ENCODE results near the gene HTR4.

The HTR4 gene

GRCh38 chr5:148663509-148663908 lies 9.2 kb upstream of the HTR4 start:
- DNase-seq (ENCODE audit: low spot score), result no peak

- DNase-seq (ENCODE audit: low spot score), result no peak
Measured at GRCh38 chr5:148660346-148660660, 6.0 kb upstream of the HTR4 start.

- DNase-seq (ENCODE audit: low spot score), result no peak
Measured at GRCh38 chr5:148659641-148660345, 5.5 kb upstream of the HTR4 start.

GRCh38 chr5:148653291-148653835 lies 964 bp downstream of the HTR4 start:
- no peak for DNase-seq (ENCODE audit: low spot score)

DNA sequence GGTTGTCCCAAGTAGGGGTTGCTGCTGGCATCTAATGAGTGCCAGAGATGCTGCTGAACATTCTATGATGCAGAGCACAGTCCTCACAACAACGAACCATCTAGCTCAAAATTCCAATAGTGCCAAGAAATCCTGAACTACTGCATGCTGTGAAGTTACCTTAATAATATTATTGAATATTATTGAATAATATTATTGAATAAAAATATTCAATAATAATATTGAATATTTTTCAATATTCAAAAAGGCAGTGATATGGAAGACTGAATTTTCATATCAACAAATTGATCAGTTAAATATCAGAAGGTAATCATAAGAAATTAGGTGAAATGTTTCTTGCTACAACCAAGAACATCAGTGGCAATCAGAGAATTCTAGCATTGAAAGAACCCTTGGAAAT lies 2.8 kb downstream of the HTR4 start:
- DNase-seq (ENCODE audit: low spot score), result no peak

- no peak for DNase-seq (ENCODE audit: low spot score)
Measured at GRCh38 chr5:148645527-148645926, 8.8 kb downstream of the HTR4 start.

DNA sequence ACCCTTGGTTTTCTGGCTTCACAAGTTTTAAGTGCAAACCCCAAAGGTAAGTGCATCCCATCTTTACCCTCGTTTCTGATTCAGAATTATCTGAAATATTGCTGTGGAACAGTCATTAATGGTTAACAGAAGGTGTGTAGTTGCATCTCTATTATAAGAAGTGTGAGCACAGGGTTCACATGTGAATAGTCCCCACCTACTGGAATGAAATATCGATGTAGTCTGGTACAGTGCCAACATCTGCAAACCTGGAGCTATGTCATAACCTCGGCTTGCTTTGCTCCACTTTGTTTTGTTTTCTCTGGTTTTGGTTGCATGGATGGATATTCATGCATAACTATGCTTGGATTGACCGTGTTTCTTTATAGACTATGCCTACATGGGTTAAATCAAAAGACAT lies 12.6 kb downstream of the HTR4 start:
- DNase-seq (ENCODE audit: low spot score), result no peak

GRCh38 chr5:148640471-148640870 lies 13.9 kb downstream of the HTR4 start:
- no peak for DNase-seq (ENCODE audit: low spot score)

DNA sequence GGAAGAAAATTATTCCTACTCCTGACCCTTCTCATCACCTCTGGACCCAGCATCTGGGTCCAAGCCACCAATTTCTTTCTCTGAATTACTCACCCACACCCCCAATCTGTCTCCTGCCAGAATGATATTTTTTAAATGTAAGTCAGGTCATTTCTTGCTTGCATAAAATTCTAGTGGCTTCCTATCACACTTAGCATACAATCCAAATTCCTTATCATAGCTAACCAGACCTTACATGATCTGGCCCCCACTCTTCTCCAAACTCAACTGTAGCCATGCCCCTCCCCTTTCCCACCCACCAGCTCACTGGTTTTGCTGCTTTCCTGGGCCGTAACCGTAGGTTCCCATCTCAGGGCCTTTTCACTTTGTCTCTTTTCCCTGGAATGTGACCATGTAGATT lies 15.2 kb downstream of the HTR4 start:
- no peak for DNase-seq (ENCODE audit: low spot score)

GRCh38 chr5:148636353-148636752 lies 18.0 kb downstream of the HTR4 start:
- DNase-seq (ENCODE audit: low spot score), result no peak

- DNase-seq (ENCODE audit: low spot score), result no peak
Measured at GRCh38 chr5:148635321-148636083, 18.8 kb downstream of the HTR4 start.

GRCh38 chr5:148633067-148633377 lies 21.3 kb downstream of the HTR4 start:
- DNase-seq (ENCODE audit: low spot score), result no peak

- no peak for DNase-seq (ENCODE audit: low spot score)
Measured at GRCh38 chr5:148632255-148633066, 21.9 kb downstream of the HTR4 start.

- DNase-seq (ENCODE audit: low spot score), result no peak
Measured at GRCh38 chr5:148626986-148627385, 27.3 kb downstream of the HTR4 start.

DNA sequence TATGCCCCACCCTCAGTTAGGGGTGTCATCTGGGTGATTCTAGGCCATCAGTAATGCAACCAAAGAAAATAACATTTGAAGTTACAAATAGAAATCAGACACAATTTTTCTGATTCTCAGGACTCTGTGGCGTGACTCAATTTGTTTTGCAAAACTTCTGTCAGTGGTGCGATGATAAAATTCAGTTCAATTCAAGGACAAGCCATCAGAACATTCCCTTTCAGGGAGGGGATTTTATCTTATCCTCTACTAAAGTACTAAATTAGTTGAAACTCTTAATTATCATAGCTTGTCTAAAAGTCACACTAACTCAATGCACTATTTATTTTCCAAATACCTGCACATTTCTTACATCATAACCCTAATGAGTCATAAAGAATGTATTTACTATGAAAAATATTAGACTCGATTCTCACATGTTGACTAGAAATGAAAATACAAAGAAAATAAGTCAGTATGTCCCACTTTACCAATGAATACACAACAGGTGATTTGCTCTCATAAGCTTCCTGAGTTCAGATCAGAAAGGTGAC lies 28.2 kb downstream of the HTR4 start:
- no peak for DNase-seq (ENCODE audit: low spot score)

GRCh38 chr5:148625250-148625649 lies 29.1 kb downstream of the HTR4 start:
- DNase-seq (ENCODE audit: low spot score), result peak; percentile 39

DNA sequence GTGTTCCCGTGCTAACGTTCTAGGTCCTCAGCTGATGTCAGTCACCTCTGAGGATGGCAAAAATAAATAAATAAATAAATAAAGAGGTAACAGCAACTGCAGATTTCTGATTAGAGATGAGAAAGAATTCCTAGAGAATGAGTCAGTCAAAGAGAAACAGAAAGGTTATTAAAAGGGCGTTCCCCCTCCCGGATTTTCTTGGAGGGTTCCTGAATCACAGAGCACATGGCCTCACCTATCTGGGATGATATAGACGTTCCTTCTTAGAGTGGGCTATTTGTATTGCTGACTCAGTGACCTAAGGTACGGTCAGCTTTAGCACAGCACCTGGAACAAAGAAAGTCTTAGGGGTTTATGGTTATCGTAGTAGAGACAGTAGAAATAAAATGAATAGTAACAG lies 30.6 kb downstream of the HTR4 start:
- peak; percentile 34 for DNase-seq (ENCODE audit: low spot score)

DNA sequence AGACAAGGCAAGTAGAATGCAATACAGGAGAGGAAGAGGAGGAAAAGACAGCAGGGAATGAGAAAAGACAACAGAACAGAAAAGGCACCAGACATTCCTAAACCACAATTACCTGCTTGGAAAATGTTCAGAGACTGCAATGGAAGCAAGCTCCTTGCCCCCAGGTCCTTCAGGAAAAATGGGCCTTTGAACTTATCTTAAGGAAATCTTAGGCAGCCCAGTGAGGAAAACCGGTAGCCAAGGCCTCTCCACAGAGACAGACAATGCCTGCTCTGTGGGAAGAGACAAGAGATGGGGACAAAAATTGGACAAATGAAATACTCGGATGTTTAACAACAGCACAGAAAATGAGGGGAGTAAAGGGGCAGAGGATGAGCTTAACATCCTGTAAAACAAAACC lies 31.2 kb downstream of the HTR4 start:
- no peak for DNase-seq (ENCODE audit: low spot score)

DNA sequence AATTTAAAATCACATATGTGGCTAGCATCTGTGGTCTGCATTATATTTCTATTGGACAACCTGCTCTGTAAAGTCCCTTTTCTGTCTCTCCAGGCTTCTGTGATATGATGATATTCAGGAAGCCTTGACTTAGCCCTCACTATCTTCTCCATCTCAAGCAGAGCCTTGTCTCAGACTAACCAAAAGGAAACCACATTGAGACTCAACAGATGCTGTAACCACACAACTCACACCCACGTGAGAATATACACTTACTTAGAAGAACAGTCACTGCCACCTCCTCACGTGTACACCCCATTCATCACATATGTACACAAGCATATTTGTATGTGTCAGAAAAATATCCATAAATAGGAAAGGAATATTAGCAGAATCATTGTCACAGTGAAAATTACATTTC lies 33.6 kb downstream of the HTR4 start:
- DNase-seq (ENCODE audit: low spot score), result no peak

DNA sequence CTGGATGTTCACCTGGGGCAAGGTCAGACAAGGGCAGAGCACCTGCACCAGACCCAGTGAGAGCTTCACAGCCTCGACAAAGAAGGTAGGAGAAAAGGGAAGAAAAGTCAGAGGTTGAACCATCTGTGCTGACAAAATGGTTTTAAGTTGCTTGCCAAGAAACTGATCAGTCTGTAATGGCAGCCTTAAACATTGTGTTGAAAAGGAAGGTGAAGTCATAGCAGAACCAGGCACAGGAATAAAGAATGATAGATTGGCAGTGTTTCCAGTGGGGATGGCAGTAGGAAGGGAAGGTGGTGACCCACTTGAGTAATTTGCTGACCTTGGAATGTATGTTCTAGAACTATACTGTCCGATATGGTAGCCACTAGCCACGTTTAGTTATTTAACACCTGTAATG lies 34.2 kb downstream of the HTR4 start:
- no peak for DNase-seq (ENCODE audit: low spot score)

DNA sequence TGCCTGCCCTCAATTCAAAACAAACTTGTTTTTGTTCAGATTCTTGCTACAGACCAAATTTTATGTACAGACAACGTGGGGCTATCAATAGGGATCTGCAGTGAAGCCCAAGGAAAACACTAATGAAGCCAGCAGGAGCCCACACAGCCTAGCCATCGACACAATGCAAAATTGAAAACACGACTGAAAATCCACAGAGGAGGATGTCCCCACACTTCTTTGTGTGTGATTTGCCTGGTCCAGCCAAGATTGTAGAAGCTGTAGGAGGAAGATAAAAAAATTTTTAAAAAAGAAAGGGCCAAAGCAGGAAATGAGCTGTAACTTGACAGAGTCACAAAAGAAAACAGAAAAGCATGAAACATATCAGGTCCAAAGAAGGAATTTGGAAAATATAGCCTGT lies 34.8 kb downstream of the HTR4 start:
- no peak for DNase-seq (ENCODE audit: low spot score)

DNA sequence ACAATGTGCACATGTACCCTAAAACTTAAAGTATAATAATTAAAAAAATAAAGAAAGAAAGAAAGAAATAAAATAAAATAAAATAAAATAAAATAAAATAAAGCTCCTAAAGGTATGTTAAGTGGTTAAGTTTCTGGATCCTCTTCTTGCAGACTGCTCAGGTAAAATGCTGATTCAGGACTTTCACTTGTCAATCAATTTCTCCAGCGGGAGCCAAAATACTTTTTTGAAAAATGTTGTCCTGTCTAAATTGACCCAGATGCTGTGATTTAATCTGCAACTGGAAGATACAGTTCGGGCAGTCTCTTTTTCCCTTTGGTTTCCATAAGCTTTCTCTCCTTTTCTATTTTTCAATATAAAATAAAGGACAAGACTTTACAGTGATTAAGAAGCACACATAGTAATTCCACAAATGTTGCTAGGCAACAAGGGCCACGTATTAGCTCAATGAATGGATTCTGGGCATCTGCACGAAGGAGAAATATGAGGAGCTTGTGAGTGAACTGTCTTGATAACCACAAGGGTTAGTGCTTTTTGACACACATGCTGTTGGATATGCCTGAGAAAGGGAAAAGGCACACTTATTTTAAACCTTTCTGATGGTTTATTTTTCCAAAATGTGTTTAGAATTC lies 38.6 kb downstream of the HTR4 start:
- DNase-seq (ENCODE audit: low spot score), result no peak
